SIG-M5 (cell line): Measurements from ENCODE around the gene NUP205.
A peak's percentile ranks its signal among the peaks of the same experiment; 100 is the strongest.

ENCODE experiments used
- DNase-seq: peaks from one replicate; lab custom pipeline; 2025; lab: John Stamatoyannopoulos, UW

NUP205 gene, protein sequence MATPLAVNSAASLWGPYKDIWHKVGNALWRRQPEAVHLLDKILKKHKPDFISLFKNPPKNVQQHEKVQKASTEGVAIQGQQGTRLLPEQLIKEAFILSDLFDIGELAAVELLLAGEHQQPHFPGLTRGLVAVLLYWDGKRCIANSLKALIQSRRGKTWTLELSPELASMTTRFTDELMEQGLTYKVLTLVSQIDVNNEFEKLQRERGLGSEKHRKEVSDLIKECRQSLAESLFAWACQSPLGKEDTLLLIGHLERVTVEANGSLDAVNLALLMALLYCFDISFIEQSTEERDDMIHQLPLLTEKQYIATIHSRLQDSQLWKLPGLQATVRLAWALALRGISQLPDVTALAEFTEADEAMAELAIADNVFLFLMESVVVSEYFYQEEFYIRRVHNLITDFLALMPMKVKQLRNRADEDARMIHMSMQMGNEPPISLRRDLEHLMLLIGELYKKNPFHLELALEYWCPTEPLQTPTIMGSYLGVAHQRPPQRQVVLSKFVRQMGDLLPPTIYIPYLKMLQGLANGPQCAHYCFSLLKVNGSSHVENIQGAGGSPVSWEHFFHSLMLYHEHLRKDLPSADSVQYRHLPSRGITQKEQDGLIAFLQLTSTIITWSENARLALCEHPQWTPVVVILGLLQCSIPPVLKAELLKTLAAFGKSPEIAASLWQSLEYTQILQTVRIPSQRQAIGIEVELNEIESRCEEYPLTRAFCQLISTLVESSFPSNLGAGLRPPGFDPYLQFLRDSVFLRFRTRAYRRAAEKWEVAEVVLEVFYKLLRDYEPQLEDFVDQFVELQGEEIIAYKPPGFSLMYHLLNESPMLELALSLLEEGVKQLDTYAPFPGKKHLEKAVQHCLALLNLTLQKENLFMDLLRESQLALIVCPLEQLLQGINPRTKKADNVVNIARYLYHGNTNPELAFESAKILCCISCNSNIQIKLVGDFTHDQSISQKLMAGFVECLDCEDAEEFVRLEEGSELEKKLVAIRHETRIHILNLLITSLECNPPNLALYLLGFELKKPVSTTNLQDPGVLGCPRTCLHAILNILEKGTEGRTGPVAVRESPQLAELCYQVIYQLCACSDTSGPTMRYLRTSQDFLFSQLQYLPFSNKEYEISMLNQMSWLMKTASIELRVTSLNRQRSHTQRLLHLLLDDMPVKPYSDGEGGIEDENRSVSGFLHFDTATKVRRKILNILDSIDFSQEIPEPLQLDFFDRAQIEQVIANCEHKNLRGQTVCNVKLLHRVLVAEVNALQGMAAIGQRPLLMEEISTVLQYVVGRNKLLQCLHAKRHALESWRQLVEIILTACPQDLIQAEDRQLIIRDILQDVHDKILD (N-terminal part only)

DNA sequence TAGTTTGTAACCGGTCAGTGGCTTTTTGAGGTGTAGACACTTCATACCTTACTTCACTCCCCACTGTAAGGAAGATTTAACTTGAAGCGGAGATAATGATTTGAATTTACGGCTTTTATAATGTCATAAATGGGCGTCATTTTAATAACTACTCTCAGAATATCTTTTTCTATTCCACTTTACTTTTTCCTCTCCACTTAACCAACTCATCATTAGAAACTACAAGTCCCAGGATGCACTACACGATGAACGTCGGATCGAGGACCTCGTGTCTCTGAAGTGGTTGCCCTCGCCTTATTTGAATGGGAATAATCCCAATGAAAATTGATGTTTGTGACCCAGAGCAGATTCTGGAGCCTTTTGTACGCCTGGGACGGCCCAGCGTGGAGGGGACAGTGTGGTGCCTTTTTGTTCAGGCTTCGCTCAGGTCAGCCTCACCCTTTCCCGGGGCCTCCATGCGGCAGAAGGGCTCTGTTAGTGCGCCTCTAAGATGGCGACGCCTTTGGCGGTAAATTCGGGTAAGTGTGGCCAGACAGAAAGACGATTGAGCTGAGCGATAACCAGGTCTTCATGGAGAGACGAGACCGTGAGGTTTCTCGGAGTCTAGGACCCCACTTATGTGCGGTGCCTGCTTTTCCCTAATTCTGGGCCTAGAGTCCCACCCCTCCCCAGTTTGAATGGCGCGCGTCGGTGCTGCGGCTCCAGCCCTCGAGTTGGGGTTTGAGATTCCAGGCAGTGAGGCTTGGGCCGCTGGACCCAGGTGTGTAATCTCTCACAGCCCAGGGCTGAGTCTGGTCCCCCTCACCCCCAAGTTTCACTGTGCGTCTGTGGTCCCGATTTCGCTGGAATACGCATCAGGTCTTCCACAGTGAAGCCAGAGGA lies at the start of gene NUP205:
TSS of gene NUP205 (plus strand) at position 463 of the 882 bp plus-strand sequence. CDS start at position 491, 28 bp downstream.
- DNase-seq = peak; percentile 75

DNA sequence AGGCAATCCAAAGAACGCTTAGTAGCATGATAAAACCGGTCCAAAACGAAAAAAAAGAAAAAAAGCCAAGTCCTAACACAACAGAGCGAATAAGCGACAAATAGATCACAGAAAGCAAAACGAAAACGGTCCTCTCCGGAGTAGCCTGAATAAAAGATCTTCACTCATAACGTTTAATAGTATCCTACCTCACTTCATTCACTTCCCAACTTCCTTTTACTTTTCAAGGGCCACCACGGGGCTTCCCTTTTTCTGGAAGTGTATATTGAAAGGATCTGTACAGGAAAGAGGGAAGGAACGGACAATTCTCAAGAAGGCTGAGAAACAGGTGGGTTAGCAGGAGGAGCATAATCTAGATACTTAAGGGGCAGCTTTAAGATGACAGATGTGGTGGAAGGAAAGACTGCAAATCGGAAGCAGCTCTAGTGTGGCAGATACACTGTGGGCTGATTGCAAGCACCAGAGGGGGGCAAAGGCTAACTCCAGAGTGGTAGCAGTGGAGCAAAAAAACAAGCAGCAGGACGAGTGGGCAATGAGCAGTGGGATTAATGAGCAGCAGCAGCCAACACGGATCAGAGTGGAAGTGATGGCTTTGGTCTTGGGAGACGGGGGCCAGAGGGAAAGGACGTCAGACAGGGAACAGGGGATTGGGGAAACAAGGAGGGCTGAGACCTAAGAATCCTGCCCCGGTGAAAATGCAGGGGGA lies 48.7 kb upstream of the NUP205 start:
- DNase-seq = no peak

- DNase-seq = no peak
Measured at GRCh38 chr7:135509589-135509838, 48.2 kb upstream of the NUP205 start.

DNA sequence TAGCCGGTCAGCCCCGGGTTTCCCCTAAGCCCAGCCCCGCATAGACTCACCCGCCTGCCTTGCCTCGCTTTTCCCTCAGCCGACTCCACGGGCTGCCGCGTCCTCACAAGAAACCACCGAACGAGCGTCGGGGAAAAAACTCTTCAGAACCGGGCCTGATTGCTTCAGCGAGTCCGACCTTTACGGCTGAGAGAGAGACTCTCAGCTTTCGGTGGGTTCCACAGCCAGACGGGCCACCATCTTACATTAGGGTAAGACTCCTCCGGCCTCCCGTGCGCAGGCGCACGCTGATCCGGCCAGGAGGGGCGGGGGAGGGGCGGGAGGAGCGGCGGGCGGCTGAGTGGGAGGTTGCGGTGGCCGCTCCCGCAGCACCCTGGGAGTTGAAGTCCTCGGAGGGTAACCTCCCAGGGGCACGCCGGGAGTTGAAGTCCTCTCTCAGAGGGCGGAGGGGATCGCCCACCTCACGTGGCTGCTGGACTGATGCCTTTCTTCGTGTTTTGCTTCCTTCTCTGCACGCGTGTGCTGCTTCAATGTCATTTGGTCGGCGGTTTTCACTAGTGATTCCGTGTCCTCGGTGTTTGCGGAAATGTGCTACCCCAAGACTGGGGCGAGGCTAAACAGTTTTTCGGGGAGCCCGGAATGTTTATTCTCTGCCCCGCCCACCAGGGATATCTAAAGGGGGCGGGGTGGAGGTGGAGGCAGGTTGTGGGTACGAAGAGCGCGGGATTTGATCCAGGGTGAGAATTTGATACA lies 47.7 kb upstream of the NUP205 start, which contains the start of gene CNOT4:
TSS of gene CNOT4 (minus strand) at position 264 of the 753 bp plus-strand sequence. CDS start 71,771 bp downstream, outside the sequence.
- peak; percentile 81 for DNase-seq

GRCh38 chr7:135510592-135511183 lies 47.0 kb upstream of the NUP205 start:
- DNase-seq = no peak

- DNase-seq = peak; percentile 58
Measured at GRCh38 chr7:135512135-135512887, 45.4 kb upstream of the NUP205 start.

DNA sequence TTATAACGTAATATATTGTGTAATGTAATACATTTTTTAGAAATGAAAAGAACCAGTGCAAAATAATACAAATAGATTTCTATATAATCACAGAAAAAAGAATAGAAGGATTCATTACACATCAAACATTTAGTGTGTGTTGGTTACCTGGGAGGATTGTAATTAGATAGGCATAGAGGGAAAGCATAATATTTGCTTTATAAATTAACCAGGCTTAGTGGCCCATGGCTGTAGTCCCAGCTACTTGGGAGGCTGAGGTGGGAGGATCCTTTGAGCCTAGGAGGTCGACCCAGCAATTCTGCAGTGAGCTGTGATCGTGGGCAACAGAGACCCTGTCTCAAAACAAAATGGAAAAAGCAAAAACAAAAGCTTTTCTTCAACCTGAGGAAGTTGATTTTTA lies 42.9 kb upstream of the NUP205 start:
- DNase-seq = no peak

- DNase-seq = no peak
Measured at GRCh38 chr7:135517060-135517459, 40.7 kb upstream of the NUP205 start.

- no peak for DNase-seq
Measured at GRCh38 chr7:135518748-135519147, 39.0 kb upstream of the NUP205 start.

- DNase-seq = no peak
Measured at GRCh38 chr7:135519233-135519688, 38.5 kb upstream of the NUP205 start.

- no peak for DNase-seq
Measured at GRCh38 chr7:135519871-135520270, 37.8 kb upstream of the NUP205 start.

GRCh38 chr7:135522509-135522908 lies 35.2 kb upstream of the NUP205 start:
- DNase-seq = no peak

DNA sequence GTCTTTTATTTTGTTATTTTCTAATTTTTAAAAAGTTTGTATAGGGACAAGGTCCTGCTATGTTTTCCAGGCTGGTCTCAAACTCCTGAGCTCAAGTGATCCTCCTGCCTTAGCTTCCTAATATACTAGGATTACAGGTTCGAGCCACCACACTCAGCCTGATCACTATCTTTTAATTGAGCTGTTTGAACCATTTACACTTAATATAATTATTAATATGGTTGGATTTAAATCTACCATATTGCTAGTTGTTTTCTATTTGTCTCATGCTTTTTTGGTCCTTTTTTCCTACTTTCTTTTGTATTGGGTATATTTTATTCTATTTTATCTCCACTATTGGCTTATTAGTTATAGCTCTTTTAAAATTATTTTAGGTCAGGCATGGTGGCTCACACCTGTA lies 34.6 kb upstream of the NUP205 start:
- DNase-seq = no peak

GRCh38 chr7:135525426-135525825 lies 32.3 kb upstream of the NUP205 start:
- DNase-seq = no peak

GRCh38 chr7:135527025-135527424 lies 30.7 kb upstream of the NUP205 start:
- no peak for DNase-seq

- no peak for DNase-seq
Measured at GRCh38 chr7:135536150-135536549, 21.6 kb upstream of the NUP205 start.

DNA sequence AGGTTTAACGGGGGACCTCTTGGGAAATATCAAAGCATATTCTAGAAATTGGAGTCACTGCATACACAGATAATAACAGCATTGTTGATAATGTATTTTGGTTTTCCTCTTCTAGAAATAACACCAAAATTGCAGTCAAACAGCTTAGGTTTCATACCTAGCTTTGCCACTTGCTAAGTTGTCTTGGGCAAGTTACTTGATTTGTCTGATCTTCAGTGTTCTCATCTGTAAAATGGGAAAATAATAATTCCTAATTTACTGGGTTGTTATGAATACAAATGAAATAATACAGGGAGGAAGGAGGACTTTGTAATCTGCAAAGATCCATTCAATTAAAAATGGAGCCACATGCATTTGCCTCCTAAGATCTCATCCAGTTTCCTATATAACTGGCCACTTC lies 20.3 kb upstream of the NUP205 start:
- no peak for DNase-seq

GRCh38 chr7:135537905-135538304 lies 19.8 kb upstream of the NUP205 start:
- no peak for DNase-seq

- DNase-seq = no peak
Measured at GRCh38 chr7:135538376-135538775, 19.3 kb upstream of the NUP205 start.
